ENCODE data around the gene ANO10.

- TF ChIP-seq EZH2 (IDR thresholded peaks at IDR 0.05; ENCODE audit: borderline replicate concordance, low read depth, low read length, severe bottlenecking), result no peak
- TF ChIP-seq, protein P1, sequence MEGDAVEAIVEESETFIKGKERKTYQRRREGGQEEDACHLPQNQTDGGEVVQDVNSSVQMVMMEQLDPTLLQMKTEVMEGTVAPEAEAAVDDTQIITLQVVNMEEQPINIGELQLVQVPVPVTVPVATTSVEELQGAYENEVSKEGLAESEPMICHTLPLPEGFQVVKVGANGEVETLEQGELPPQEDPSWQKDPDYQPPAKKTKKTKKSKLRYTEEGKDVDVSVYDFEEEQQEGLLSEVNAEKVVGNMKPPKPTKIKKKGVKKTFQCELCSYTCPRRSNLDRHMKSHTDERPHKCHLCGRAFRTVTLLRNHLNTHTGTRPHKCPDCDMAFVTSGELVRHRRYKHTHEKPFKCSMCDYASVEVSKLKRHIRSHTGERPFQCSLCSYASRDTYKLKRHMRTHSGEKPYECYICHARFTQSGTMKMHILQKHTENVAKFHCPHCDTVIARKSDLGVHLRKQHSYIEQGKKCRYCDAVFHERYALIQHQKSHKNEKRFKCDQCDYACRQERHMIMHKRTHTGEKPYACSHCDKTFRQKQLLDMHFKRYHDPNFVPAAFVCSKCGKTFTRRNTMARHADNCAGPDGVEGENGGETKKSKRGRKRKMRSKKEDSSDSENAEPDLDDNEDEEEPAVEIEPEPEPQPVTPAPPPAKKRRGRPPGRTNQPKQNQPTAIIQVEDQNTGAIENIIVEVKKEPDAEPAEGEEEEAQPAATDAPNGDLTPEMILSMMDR (IDR thresholded peaks at IDR 0.05; ENCODE audit: borderline replicate concordance, extremely low read depth, low read length, poor library complexity, severe bottlenecking), result no peak
Measured at GRCh38 chr3:43505351-43505750, 116.5 kb downstream of the ANO10 start.

All from DND-41 (cell line).